Muscle of leg (tissue), 11 donors: ENCODE data around the gene GATAD2A. TPM values are rescaled to one million over a fixed set of nuclear protein-coding genes. Genes with fewer than 3 reads are reported as not detected.
A peak's percentile ranks its signal among the peaks of the same experiment; 100 is the strongest.

Experiments
- DNase-seq: peaks from one replicate; pipeline ENCODE4 v3.0.0; 2013
- H3K27ac ChIP-seq: one replicate; pipeline ENCODE4 v1.5.1; 2013; ENCODE audit warnings: mild to moderate bottlenecking, low read length, control low read depth
- H3K27me3 ChIP-seq: one replicate; pipeline ENCODE4 v1.6.1; 2013; ENCODE audit warnings: low read length; ENCODE audit not compliant: control insufficient read depth, insufficient read depth
- H3K36me3 ChIP-seq: one replicate; pipeline ENCODE4 v1.6.1; 2013; ENCODE audit warnings: low read length; ENCODE audit not compliant: control insufficient read depth, insufficient read depth
- H3K4me1 ChIP-seq: one replicate; pipeline ENCODE4 v1.6.1; 2013; ENCODE audit warnings: low read length; ENCODE audit not compliant: control insufficient read depth, insufficient read depth
- H3K4me3 ChIP-seq: one replicate; pipeline ENCODE4 v1.5.1; 2013; ENCODE audit warnings: low read length, control low read depth
- H3K9me3 ChIP-seq: replicated peaks from 2 replicates; pipeline ENCODE4 v1.6.1; 2013; ENCODE audit warnings: low read depth, low read length; ENCODE audit not compliant: control insufficient read depth
- WGBS: methylation state at CpG from one replicate; pipeline ENCODE4 v1.1.5; 2013; ENCODE audit warnings: missing lambda C conversion rate; ENCODE audit not compliant: insufficient coverage; 5-methylcytosine and 5-hydroxymethylcytosine counted together
- polyA plus RNA-seq, 8 donors: library from polyadenylated mRNA; unstranded; fragments of 120-200 nt; gene quantifications; one replicate each; pipeline versions ENCODE4 v1.2.1 to v1.2.3, GENCODE V29; 2013; ENCODE audit warnings: inconsistent platforms in 1 of 8, low replicate concordance in 1 of 8; ENCODE audit not compliant: insufficient read length in 8 of 8, insufficient read depth in 1 of 8
- total RNA-seq: library from RNA; stranded (reverse); fragments of 120-200 nt; gene quantifications from one replicate; pipeline ENCODE4 v1.2.4, GENCODE V29; 2013

GATAD2A gene
- total and polyA plus RNA-seq, 9 donors, result 25.1 to 62.2 (median 49.8) TPM

GRCh38 chr19:19433666-19434213 is 28.3 kb downstream of the GATAD2A start:
- DNase-seq, result no peak
- WGBS, result 83% methylated on average over 1 of the region's 3 CpGs
- no peak overlapping the region for H3K27ac ChIP-seq
- H3K9me3 ChIP-seq, result no peaks in the 10 kb centered on the region
- H3K4me1 ChIP-seq, result peaks cover 32% of the 10 kb centered on the region
- H3K36me3 ChIP-seq, result peaks cover 19% of the 10 kb centered on the region
- H3K4me3 ChIP-seq, result no peak overlapping the region
- no peaks in the 10 kb centered on the region for H3K27me3 ChIP-seq

- WGBS, result 18% methylated on average over 2 of the region's 8 CpGs
- H3K4me1 ChIP-seq, result peaks cover 26% of the 10 kb centered on the region
- no peaks in the 10 kb centered on the region for H3K27me3 ChIP-seq
- no peaks in the 10 kb centered on the region for H3K9me3 ChIP-seq
- H3K4me3 ChIP-seq, result no peak overlapping the region
- peak; percentile 67 for DNase-seq
- H3K36me3 ChIP-seq, result peaks cover 19% of the 10 kb centered on the region
- H3K27ac ChIP-seq, result peak overlapping the region; percentile 20
Measured at GRCh38 chr19:19434483-19435045, 29.1 kb downstream of the GATAD2A start.

GRCh38 chr19:19436137-19436691 is 30.7 kb downstream of the GATAD2A start:
- H3K4me1 ChIP-seq, result peaks cover 23% of the 10 kb centered on the region
- 88% methylated on average over 8 of the region's 10 CpGs for WGBS
- H3K9me3 ChIP-seq, result no peaks in the 10 kb centered on the region
- H3K36me3 ChIP-seq, result peaks cover 15% of the 10 kb centered on the region
- no peak overlapping the region for H3K27ac ChIP-seq
- H3K4me3 ChIP-seq, result no peak overlapping the region
- H3K27me3 ChIP-seq, result no peaks in the 10 kb centered on the region
- no peak for DNase-seq

GRCh38 chr19:19438366-19439175 is 33.1 kb downstream of the GATAD2A start:
- no peaks in the 10 kb centered on the region for H3K27me3 ChIP-seq
- no peaks in the 10 kb centered on the region for H3K9me3 ChIP-seq
- H3K4me3 ChIP-seq, result no peak overlapping the region
- H3K36me3 ChIP-seq, result peaks cover 19% of the 10 kb centered on the region
- H3K27ac ChIP-seq, result no peak overlapping the region
- WGBS, result 90% methylated on average over 2 of the region's 4 CpGs
- H3K4me1 ChIP-seq, result peaks cover 29% of the 10 kb centered on the region
- no peak for DNase-seq

GRCh38 chr19:19439176-19439482 is 33.7 kb downstream of the GATAD2A start:
- Histone ChIP-seq H3K27ac (no peak overlapping the region), H3K36me3 (peaks cover 25% of the 10 kb centered on the region), H3K27me3 (no peaks in the 10 kb centered on the region), H3K4me3 (no peak overlapping the region), H3K9me3 (no peaks in the 10 kb centered on the region), H3K4me1 (peaks cover 24% of the 10 kb centered on the region)
- no peak for DNase-seq
- 80% methylated on average over 2 of the region's 2 CpGs for WGBS

- Histone ChIP-seq H3K27ac (no peak overlapping the region), H3K4me1 (peaks cover 38% of the 10 kb centered on the region), H3K27me3 (no peaks in the 10 kb centered on the region), H3K9me3 (no peaks in the 10 kb centered on the region), H3K36me3 (peaks cover 13% of the 10 kb centered on the region), H3K4me3 (no peak overlapping the region)
- DNase-seq, result no peak
- 80% methylated on average over 1 of the region's 9 CpGs for WGBS
Measured at GRCh38 chr19:19443283-19443682, 37.8 kb downstream of the GATAD2A start.

GRCh38 chr19:19443902-19444680 is 38.6 kb downstream of the GATAD2A start:
- 86% methylated on average over 6 of the region's 11 CpGs for WGBS
- H3K36me3 ChIP-seq, result peaks cover 13% of the 10 kb centered on the region
- H3K4me1 ChIP-seq, result peaks cover 45% of the 10 kb centered on the region
- H3K9me3 ChIP-seq, result no peaks in the 10 kb centered on the region
- H3K27me3 ChIP-seq, result no peaks in the 10 kb centered on the region
- no peak overlapping the region for H3K4me3 ChIP-seq
- no peak for DNase-seq
- H3K27ac ChIP-seq, result no peak overlapping the region

GRCh38 chr19:19444681-19445155 is 39.2 kb downstream of the GATAD2A start:
- peaks cover 50% of the 10 kb centered on the region for H3K4me1 ChIP-seq
- H3K27ac ChIP-seq, result no peak overlapping the region
- H3K36me3 ChIP-seq, result peaks cover 13% of the 10 kb centered on the region
- no peak for DNase-seq
- no peak overlapping the region for H3K4me3 ChIP-seq
- no peaks in the 10 kb centered on the region for H3K27me3 ChIP-seq
- WGBS, result no CpG with 5 or more reads among the region's 4 CpGs
- H3K9me3 ChIP-seq, result no peaks in the 10 kb centered on the region

- H3K4me1 ChIP-seq, result peaks cover 55% of the 10 kb centered on the region
- peaks cover 13% of the 10 kb centered on the region for H3K36me3 ChIP-seq
- H3K27ac ChIP-seq, result no peak overlapping the region
- no peaks in the 10 kb centered on the region for H3K27me3 ChIP-seq
- no peak for DNase-seq
- WGBS, result no CpG with 5 or more reads among the region's 1 CpG
- no peak overlapping the region for H3K4me3 ChIP-seq
- H3K9me3 ChIP-seq, result no peaks in the 10 kb centered on the region
Measured at GRCh38 chr19:19445288-19445687, 39.8 kb downstream of the GATAD2A start.
